ENCODE measurements around the gene SHISA4.

DNA sequence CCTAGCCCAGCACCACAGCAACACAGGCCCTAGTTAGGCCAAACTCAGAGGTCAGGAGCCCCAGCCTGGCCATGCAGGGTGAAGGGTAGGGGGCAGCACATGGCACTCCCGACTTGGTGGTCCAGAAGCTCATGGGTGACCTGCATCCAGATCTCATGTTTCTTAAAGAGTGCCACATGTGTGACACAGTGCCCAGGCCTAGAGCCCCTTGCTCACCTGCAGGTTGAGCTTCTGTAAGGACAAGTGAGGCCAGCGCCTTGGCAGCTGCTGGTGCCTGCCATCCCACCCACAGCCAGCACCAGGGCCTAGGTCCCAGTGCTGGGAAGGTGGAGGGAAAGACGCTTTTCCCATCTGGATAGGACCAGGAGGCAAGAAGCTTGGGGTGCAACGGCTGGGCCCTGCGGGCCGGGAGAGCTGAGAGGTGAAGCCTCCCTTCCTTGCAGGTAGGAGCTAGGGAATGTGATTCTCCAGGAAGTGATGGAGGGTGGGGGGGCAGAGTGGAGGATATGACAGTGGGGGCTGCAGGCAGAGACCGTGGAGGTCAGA is 6.5 kb downstream of the SHISA4 start:
- TF ChIP-seq L3MBTL2 (conservative IDR thresholded peaks at IDR 0.05): no peak
- TF ChIP-seq BHLHE40 (IDR thresholded peaks at IDR 0.05; ENCODE audit: borderline replicate concordance): no peak
- TF ChIP-seq, protein P1, sequence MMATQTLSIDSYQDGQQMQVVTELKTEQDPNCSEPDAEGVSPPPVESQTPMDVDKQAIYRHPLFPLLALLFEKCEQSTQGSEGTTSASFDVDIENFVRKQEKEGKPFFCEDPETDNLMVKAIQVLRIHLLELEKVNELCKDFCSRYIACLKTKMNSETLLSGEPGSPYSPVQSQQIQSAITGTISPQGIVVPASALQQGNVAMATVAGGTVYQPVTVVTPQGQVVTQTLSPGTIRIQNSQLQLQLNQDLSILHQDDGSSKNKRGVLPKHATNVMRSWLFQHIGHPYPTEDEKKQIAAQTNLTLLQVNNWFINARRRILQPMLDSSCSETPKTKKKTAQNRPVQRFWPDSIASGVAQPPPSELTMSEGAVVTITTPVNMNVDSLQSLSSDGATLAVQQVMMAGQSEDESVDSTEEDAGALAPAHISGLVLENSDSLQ (IDR thresholded peaks at IDR 0.05): no peak
- TF ChIP-seq FOXK2 (IDR thresholded peaks at IDR 0.05): no peak
- TF ChIP-seq LEF1 (IDR thresholded peaks at IDR 0.05; ENCODE audit: borderline replicate concordance): no peak
- no peak for TF ChIP-seq SP1 (IDR thresholded peaks at IDR 0.05)
- TF ChIP-seq FOXM1 (IDR thresholded peaks at IDR 0.05; ENCODE audit: borderline replicate concordance): no peak

All from HEK293T (cell line).